Activated CD4-positive, alpha-beta T cell treated with anti-CD3 and anti-CD28 coated beads, Interleukin-2, Interleukin-4, amounts not matched to agents 100 ng/mL and 50 ng/mL, durations not matched to agents 16 hours and 8 hours (primary cell): ENCODE measurements around the gene SLC6A6.

ENCODE experiments used
- DNase-seq: peaks from one replicate; pipeline ENCODE4 v3.0.0-alpha.2; 2020; ENCODE audit warnings: low spot score

SLC6A6 gene

GRCh38 chr3:14470461-14470860 lies 68.1 kb downstream of the SLC6A6 start:
- DNase-seq = no peak

GRCh38 chr3:14471016-14471415 lies 68.6 kb downstream of the SLC6A6 start:
- no peak for DNase-seq

- no peak for DNase-seq
Measured at GRCh38 chr3:14471690-14472089, 69.3 kb downstream of the SLC6A6 start.

GRCh38 chr3:14472471-14473351 lies 70.3 kb downstream of the SLC6A6 start:
- DNase-seq = peak; percentile 19

GRCh38 chr3:14473411-14473891 lies 71.0 kb downstream of the SLC6A6 start:
- no peak for DNase-seq

- DNase-seq = no peak
Measured at GRCh38 chr3:14474363-14475081, 72.1 kb downstream of the SLC6A6 start.

- no peak for DNase-seq
Measured at GRCh38 chr3:14475621-14476020, 73.2 kb downstream of the SLC6A6 start.

GRCh38 chr3:14476583-14477265 lies 74.3 kb downstream of the SLC6A6 start:
- no peak for DNase-seq

- DNase-seq = no peak
Measured at GRCh38 chr3:14477311-14477935, 75.0 kb downstream of the SLC6A6 start.

GRCh38 chr3:14478956-14479550 lies 76.6 kb downstream of the SLC6A6 start:
- no peak for DNase-seq

- DNase-seq = no peak
Measured at GRCh38 chr3:14479591-14479990, 77.2 kb downstream of the SLC6A6 start.

GRCh38 chr3:14480207-14481017 lies 78.0 kb downstream of the SLC6A6 start:
- no peak for DNase-seq

- DNase-seq = no peak
Measured at GRCh38 chr3:14481018-14481645, 78.7 kb downstream of the SLC6A6 start.

- DNase-seq = no peak
Measured at GRCh38 chr3:14481646-14482036, 79.2 kb downstream of the SLC6A6 start.

GRCh38 chr3:14482271-14482721 lies 79.9 kb downstream of the SLC6A6 start:
- no peak for DNase-seq

GRCh38 chr3:14483286-14483685 lies 80.9 kb downstream of the SLC6A6 start:
- DNase-seq = no peak

GRCh38 chr3:14484741-14485140 lies 82.3 kb downstream of the SLC6A6 start:
- no peak for DNase-seq

- no peak for DNase-seq
Measured at GRCh38 chr3:14485981-14486380, 83.6 kb downstream of the SLC6A6 start.

GRCh38 chr3:14486460-14486859 lies 84.1 kb downstream of the SLC6A6 start:
- no peak for DNase-seq

GRCh38 chr3:14487086-14487485 lies 84.7 kb downstream of the SLC6A6 start:
- no peak for DNase-seq
